HG02943 (cell line): ENCODE data around the gene PLS1.

Experiments
- ATAC-seq: cut with Tn5 transposase; IDR thresholded peaks from one replicate; pipeline ENCODE4 v1.9.1; 2021; ENCODE audit warnings: mild to moderate bottlenecking, low read depth, moderate library complexity; ENCODE audit not compliant: unreplicated experiment

The PLS1 gene

DNA sequence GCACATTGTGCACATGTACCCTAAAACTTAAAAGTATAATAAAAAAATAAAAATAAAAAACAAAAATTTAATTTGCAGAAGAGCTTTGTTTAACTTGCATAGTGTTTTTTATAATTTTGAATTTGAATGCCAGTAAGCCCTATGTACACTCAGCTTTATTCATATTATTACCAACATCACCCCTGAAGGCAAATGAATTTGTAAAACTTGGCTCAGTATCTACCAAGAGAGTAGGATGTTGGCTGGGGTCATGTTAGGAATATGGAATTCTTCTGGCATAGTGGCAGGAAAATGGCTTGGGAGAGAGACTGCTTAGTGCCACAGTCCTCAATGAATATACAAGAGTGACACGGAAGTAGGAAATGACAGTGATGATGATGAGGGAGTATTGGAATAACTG, 158.3 kb downstream of the PLS1 start:
- no peak for ATAC-seq
